Neuronal stem cell (in vitro differentiated cells): ENCODE data around the gene MTRFR. TPM values are rescaled to one million over a fixed set of nuclear protein-coding genes. Genes with fewer than 3 reads are reported as not detected.

Source experiments
- DNase-seq: peaks from one replicate; pipeline ENCODE4 v3.0.0-alpha.2; 2013; ENCODE audit warnings: low spot score
- H2AFZ ChIP-seq: one replicate; pipeline ENCODE4 v1.6.1; 2013; ENCODE audit warnings: mild to moderate bottlenecking, low read length, inconsistent platforms
- H2AK5ac ChIP-seq: 2 replicates; pipeline ENCODE4 v1.6.1; 2013; ENCODE audit warnings: low read depth, mild to moderate bottlenecking, inconsistent platforms, low read length, moderate library complexity, mixed read lengths
- H2BK120ac ChIP-seq: 2 replicates; pipeline ENCODE4 v1.6.1; 2013; ENCODE audit warnings: low read depth, mild to moderate bottlenecking, inconsistent platforms, low read length, moderate library complexity, mixed read lengths
- H2BK12ac ChIP-seq: one replicate; pipeline ENCODE4 v1.6.1; 2013; ENCODE audit warnings: low read length, inconsistent platforms
- H2BK15ac ChIP-seq: 2 replicates; pipeline ENCODE4 v1.6.1; 2013; ENCODE audit warnings: mild to moderate bottlenecking, low read length, inconsistent platforms, mixed read lengths
- H2BK5ac ChIP-seq: one replicate; pipeline ENCODE4 v1.6.1; 2013; ENCODE audit warnings: inconsistent platforms, mild to moderate bottlenecking, low read length, moderate library complexity
- H3K14ac ChIP-seq: one replicate; pipeline ENCODE4 v1.6.1; 2013; ENCODE audit warnings: low read length, inconsistent platforms
- H3K18ac ChIP-seq: 2 replicates; pipeline ENCODE4 v1.6.1; 2013; ENCODE audit warnings: low read length, inconsistent platforms
- H3K23ac ChIP-seq: 2 replicates; pipeline ENCODE4 v1.6.1; 2013; ENCODE audit warnings: low read depth, mild to moderate bottlenecking, mixed read lengths, low read length, inconsistent platforms; ENCODE audit not compliant: poor library complexity
- H3K27ac ChIP-seq: replicated peaks from 3 replicates; pipeline ENCODE4 v1.5.1; 2013; ENCODE audit warnings: low read length, inconsistent platforms
- H3K27me3 ChIP-seq, 3 experiments: 2 replicates each; pipeline ENCODE4 v1.6.1; 2013; ENCODE audit warnings: low read length in 3 of 3, mild to moderate bottlenecking in 2 of 3, inconsistent platforms in 1 of 3, low read depth in 1 of 3, mixed read lengths in 1 of 3, moderate library complexity in 1 of 3; ENCODE audit not compliant: control insufficient read depth in 3 of 3, insufficient read depth in 3 of 3
- H3K36me3 ChIP-seq, 2 donors: replicated peaks in 1 of 2; 2 replicates each; pipeline ENCODE4 v1.6.1; 2013; ENCODE audit warnings: low read length in 2 of 2; ENCODE audit not compliant: control insufficient read depth in 2 of 2, insufficient read depth in 2 of 2
- H3K4ac ChIP-seq: 2 replicates; pipeline ENCODE4 v1.6.1; 2013; ENCODE audit warnings: inconsistent platforms, mild to moderate bottlenecking, low read length, moderate library complexity
- H3K4me1 ChIP-seq, 2 donors: 1 replicate in 1 of 2; 2 replicates in 1 of 2; pipeline ENCODE4 v1.6.1; 2013; ENCODE audit warnings: low read length in 2 of 2, low read depth in 1 of 2; ENCODE audit not compliant: control insufficient read depth in 2 of 2, insufficient read depth in 1 of 2
- H3K4me2 ChIP-seq: one replicate; pipeline ENCODE4 v1.6.1; 2013; ENCODE audit warnings: mild to moderate bottlenecking, low read length, inconsistent platforms; ENCODE audit not compliant: insufficient read depth, poor library complexity, severe bottlenecking
- H3K4me3 ChIP-seq, 2 donors: 2 replicates each; pipeline ENCODE4 v1.5.1; 2013; ENCODE audit warnings: low read length in 2 of 2, mild to moderate bottlenecking in 2 of 2, inconsistent platforms in 1 of 2, moderate library complexity in 1 of 2
- H3K79me1 ChIP-seq: one replicate; pipeline ENCODE4 v1.6.1; 2013; ENCODE audit warnings: low read depth, mild to moderate bottlenecking, inconsistent platforms, low read length, moderate library complexity
- H3K9ac ChIP-seq: one replicate; pipeline ENCODE4 v1.6.1; 2013; ENCODE audit warnings: mild to moderate bottlenecking, low read depth, low read length, inconsistent platforms; ENCODE audit not compliant: poor library complexity
- H3K9me3 ChIP-seq, 2 donors: replicated peaks in 1 of 2; 2 replicates each; pipeline versions ENCODE3 to v1.6.1; 2013; ENCODE audit warnings: low read length in 2 of 2, mild to moderate bottlenecking in 2 of 2, inconsistent platforms in 1 of 2, low read depth in 1 of 2, mixed read lengths in 1 of 2, moderate library complexity in 1 of 2; ENCODE audit not compliant: control insufficient read depth in 2 of 2, insufficient read depth in 1 of 2
- H4K8ac ChIP-seq: one replicate; pipeline ENCODE4 v1.6.1; 2013; ENCODE audit warnings: low read depth, mild to moderate bottlenecking, inconsistent platforms, low read length, moderate library complexity
- H4K91ac ChIP-seq: one replicate; pipeline ENCODE4 v1.6.1; 2013; ENCODE audit warnings: low read length, low read depth, mild to moderate bottlenecking, inconsistent platforms; ENCODE audit not compliant: poor library complexity
- WGBS, 2 donors: extraction: QIAGEN DNeasy Blood & Tissue Kit; methylation state at CpG; one replicate each; pipeline ENCODE4 v1.1.7; 2013; ENCODE audit warnings: missing lambda C conversion rate in 2 of 2, mixed read lengths in 1 of 2; ENCODE audit not compliant: insufficient read length in 2 of 2, insufficient replicate concordance in 1 of 2; ENCODE audit errors: extremely low coverage in 2 of 2; 5-methylcytosine and 5-hydroxymethylcytosine counted together
- small RNA-seq: library from polyadenylated mRNA; stranded (forward); fragments of <200 nt; extraction: miRNeasy Mini kit (QIAGEN cat#:217004); gene quantifications from one replicate; pipeline ENCODE3, GENCODE V24; 2013; ENCODE audit not compliant: insufficient read depth

The MTRFR gene

DNA sequence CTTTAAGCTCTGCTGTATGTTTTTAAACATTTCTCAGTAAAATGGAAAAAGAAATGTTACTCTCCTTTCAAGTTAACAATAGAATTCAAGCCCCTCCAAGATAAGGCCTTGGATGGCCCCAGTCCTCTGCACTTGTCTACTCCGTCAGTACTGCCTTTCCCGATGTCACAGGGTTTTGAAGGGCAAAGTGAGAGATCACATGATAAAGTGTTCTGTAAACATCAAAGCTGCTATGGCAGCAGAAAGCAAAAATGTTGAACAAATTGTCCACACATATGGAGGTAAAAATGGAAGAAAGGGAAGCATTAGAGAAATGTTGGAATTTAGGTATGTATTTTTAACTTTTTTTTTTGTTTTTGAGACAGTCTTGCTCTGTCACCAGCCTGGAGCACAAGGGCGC, 71.9 kb downstream of the MTRFR start:
- H3K9ac ChIP-seq: no peak overlapping the region
- no peak overlapping the region for H2BK120ac ChIP-seq
- no peaks in the 10 kb centered on the region for H3K27me3 ChIP-seq
- no peak overlapping the region for H3K4ac ChIP-seq
- H2BK5ac ChIP-seq: no peak overlapping the region
- no CpG with 5 or more reads among the region's 3 CpGs for WGBS, 2 donors
- no peak overlapping the region for H2AK5ac ChIP-seq
- H3K4me1 ChIP-seq: no peaks in the 10 kb centered on the region
- H3K23ac ChIP-seq: no peak overlapping the region
- no peak overlapping the region for H3K14ac ChIP-seq
- H3K4me2 ChIP-seq: no peak overlapping the region
- no peak overlapping the region for H2BK15ac ChIP-seq
- H3K79me1 ChIP-seq: no peaks in the 10 kb centered on the region
- no peak overlapping the region for H3K18ac ChIP-seq
- no peak overlapping the region for H2BK12ac ChIP-seq
- no peak for DNase-seq
- peaks cover 23 to 100% of the 10 kb centered on the region in 2 donors for H3K36me3 ChIP-seq
- H3K9me3 ChIP-seq: no peaks in the 10 kb centered on the region
- no peak overlapping the region for H3K27ac ChIP-seq
- no peak overlapping the region for H3K4me3 ChIP-seq
- no peak overlapping the region for H4K91ac ChIP-seq
- H4K8ac ChIP-seq: no peak overlapping the region
- no peak overlapping the region for H2AFZ ChIP-seq

DNA sequence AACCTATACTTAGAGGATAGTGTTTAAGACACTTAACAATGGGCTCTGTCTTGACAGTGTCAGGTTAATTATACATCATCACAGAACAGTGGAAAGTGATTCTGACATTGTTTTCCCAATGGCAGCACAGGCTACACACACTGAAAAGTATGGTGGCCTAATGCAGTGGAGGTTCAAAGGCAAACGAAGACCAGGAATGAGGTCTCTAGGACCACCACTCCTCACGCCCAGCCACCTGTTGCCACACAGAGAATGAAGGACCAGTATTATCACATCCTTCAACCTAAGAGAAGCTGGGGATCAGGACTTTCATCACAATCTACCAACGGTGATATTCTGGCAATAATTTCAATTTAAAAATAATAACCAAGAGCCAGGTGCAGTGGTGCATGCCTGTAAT, 73.0 kb downstream of the MTRFR start:
- no peak overlapping the region for H2BK120ac ChIP-seq
- no peak overlapping the region for H2BK15ac ChIP-seq
- no peak overlapping the region for H2BK12ac ChIP-seq
- H3K27me3 ChIP-seq: no peaks in the 10 kb centered on the region
- no peak overlapping the region for H3K14ac ChIP-seq
- no peak overlapping the region for H4K91ac ChIP-seq
- H3K23ac ChIP-seq: no peak overlapping the region
- H3K4ac ChIP-seq: no peak overlapping the region
- no CpG with 5 or more reads among the region's 3 CpGs for WGBS, 2 donors
- no peak overlapping the region for H2AK5ac ChIP-seq
- no peak overlapping the region for H3K18ac ChIP-seq
- no peak for DNase-seq
- no peak overlapping the region for H4K8ac ChIP-seq
- no peak overlapping the region for H3K9ac ChIP-seq
- H3K36me3 ChIP-seq: peaks cover 26 to 100% of the 10 kb centered on the region in 2 donors
- no peaks in the 10 kb centered on the region for H3K79me1 ChIP-seq
- H3K4me2 ChIP-seq: no peak overlapping the region
- no peak overlapping the region for H3K27ac ChIP-seq
- H2BK5ac ChIP-seq: no peak overlapping the region
- H3K4me3 ChIP-seq: no peak overlapping the region
- H3K4me1 ChIP-seq: no peaks in the 10 kb centered on the region
- no peak overlapping the region for H2AFZ ChIP-seq
- H3K9me3 ChIP-seq: no peaks in the 10 kb centered on the region

Small RNA genes within 50 kb of the gene (small RNA-seq; reads per million reads assigned to genes)
- gene RNA5SP375: not detected
